Measurements from ENCODE around the gene ANO3. TPM values are rescaled to one million over a fixed set of nuclear protein-coding genes. Genes with fewer than 3 reads are reported as not detected.

Gene ANO3
- total RNA-seq, 1 experiment from 2014 or later: not detected

DNA sequence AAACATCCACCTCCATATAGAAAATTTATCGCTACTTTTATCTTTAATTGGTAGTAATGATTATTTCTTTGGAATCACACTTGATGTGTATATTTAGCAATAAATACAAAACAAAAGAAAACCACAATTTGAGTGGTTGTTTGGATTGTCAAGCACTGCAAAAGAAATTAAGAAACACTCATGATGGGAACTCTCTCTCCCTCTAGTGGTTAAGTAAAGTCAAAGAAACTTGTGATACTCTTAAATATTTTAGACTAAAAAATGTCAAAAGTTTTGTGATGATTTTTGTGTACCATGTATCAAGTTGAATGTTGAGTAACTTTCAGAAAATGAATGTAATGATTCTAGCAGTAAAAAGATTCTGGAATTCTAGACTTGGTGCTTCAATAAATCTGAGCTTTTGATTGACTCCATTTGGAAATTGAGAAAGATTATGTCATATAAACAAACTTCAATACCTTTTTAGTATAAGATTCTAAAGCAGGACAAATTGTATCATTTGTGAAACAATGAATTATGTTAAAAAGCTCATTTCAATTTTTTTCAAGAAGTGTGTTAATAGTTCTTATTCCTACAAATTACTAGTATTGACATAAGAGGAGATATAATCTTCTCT is 219.4 kb downstream of the ANO3 start:
- DNase-seq (ENCODE audit: low read depth): peak; percentile 2
- in situ Hi-C loops (cut with HindIII; ENCODE audit: low pct_unique_long_range_greater_than_20kb, low sequenced_read_pairs): no loop called here

GRCh38 chr11:26553182-26553581 is 221.3 kb downstream of the ANO3 start:
- no peak for DNase-seq (ENCODE audit: low read depth)
- in situ Hi-C loops (cut with HindIII; ENCODE audit: low pct_unique_long_range_greater_than_20kb, low sequenced_read_pairs): no loop called here

DNA sequence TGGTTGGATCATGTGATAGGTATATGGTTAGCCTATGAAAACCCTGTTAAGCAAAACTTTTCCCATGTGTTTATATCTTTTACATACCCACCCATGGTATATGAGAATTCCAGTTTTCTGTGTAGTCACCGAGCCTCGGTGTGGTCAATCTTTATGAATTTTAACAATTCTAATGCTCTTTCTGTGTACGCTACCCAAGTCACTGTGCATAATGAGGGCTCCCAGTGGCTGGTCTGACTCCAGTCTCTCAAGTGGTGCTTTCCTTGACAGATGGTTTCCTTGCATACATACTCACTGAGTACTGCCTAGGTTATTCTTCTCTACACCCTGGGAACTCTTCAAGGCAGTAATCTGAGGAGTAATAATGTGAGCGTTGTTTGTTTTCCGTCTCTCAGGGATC is 222.5 kb downstream of the ANO3 start:
- in situ Hi-C loops (cut with HindIII; ENCODE audit: low pct_unique_long_range_greater_than_20kb, low sequenced_read_pairs): no loop called here
- DNase-seq (ENCODE audit: low read depth): no peak

GRCh38 chr11:26556582-26556981 is 224.7 kb downstream of the ANO3 start:
- DNase-seq (ENCODE audit: low read depth): no peak

DNA sequence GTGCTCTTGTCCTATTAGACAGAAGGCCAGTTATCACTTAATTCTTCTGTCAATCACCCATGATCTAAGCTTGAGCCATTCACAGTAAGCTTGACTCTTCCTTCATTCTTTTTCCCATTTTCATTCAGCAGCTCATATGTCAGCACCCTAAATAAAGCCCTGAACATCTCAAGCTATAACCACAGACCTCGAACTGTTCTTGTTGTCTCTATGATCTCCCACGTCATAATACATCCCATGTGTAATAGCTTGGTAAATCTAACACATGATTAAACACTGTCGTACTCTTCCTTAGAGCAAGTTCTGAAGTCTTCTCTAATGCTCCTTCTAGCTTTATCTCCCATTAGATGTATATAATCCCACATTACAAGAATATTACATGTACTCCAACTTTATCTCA is 225.7 kb downstream of the ANO3 start:
- in situ Hi-C loops (cut with HindIII; ENCODE audit: low pct_unique_long_range_greater_than_20kb, low sequenced_read_pairs): no loop called here
- no peak for DNase-seq (ENCODE audit: low read depth)

More at GRCh38 chr11:26556582-26556981, 224.7 kb downstream of the ANO3 start:
- in situ Hi-C loops (cut with HindIII; ENCODE audit: low pct_unique_long_range_greater_than_20kb, low sequenced_read_pairs): no loop called here

- DNase-seq (ENCODE audit: low read depth): no peak
- in situ Hi-C loops (cut with HindIII; ENCODE audit: low pct_unique_long_range_greater_than_20kb, low sequenced_read_pairs): no loop called here
Measured at GRCh38 chr11:26558190-26558589, 226.3 kb downstream of the ANO3 start.

DNA sequence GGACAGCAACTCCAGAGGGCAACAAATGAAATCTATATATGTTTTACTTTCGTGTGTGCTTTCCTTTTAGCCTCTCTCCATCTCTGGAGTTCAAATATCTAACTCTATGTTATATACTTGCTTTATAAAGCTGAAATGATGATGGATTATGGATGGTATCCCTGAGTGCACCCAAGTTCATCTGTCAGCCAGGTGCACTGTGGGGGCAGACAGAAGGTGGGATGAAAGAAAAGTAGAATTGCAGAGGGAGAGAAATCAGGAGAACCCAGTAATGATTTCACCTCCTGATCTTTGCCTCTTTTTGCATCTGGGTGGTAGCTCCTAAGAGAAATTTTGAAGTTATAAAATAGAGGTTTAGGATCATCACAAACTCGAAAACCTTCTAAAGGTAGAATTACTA is 237.7 kb downstream of the ANO3 start:
- DNase-seq (ENCODE audit: low read depth): no peak
- in situ Hi-C loops (cut with HindIII; ENCODE audit: low pct_unique_long_range_greater_than_20kb, low sequenced_read_pairs): no loop called here

- in situ Hi-C loops (cut with HindIII; ENCODE audit: low pct_unique_long_range_greater_than_20kb, low sequenced_read_pairs): no loop called here
- no peak for DNase-seq (ENCODE audit: low read depth)
Measured at GRCh38 chr11:26571861-26572654, 240.1 kb downstream of the ANO3 start, which contains the start of gene MUC15. TSS of gene MUC15 (minus strand) at chr11:26572263. CDS start at chr11:26567094, 5,169 bp downstream.

- DNase-seq (ENCODE audit: low read depth): no peak
- in situ Hi-C loops (cut with HindIII; ENCODE audit: low pct_unique_long_range_greater_than_20kb, low sequenced_read_pairs): no loop called here
Measured at GRCh38 chr11:26572770-26573402, 241.0 kb downstream of the ANO3 start.

- in situ Hi-C loops (cut with HindIII; ENCODE audit: low pct_unique_long_range_greater_than_20kb, low sequenced_read_pairs): no loop called here
- no peak for DNase-seq (ENCODE audit: low read depth)
Measured at GRCh38 chr11:26573896-26574295, 242.0 kb downstream of the ANO3 start.

DNA sequence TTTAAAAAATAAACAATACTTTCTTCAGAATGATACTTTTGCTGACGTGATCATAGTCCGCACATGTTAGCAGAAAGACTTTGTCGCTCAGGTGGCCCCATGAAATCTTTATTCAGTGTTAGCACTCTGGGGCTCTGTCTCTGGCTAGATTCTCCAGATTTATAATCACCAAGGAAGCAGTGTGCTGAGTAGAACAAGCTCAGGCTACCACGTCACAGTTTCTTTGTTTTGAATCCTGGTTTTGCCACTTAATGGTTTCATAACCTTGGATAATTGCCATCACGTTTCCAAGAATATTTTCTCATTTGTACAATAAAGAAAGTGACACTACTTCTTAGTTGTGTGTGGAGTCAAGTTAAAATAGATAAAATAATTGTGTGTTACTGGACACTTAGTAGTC is 244.0 kb downstream of the ANO3 start:
- DNase-seq (ENCODE audit: low read depth): no peak

DNA sequence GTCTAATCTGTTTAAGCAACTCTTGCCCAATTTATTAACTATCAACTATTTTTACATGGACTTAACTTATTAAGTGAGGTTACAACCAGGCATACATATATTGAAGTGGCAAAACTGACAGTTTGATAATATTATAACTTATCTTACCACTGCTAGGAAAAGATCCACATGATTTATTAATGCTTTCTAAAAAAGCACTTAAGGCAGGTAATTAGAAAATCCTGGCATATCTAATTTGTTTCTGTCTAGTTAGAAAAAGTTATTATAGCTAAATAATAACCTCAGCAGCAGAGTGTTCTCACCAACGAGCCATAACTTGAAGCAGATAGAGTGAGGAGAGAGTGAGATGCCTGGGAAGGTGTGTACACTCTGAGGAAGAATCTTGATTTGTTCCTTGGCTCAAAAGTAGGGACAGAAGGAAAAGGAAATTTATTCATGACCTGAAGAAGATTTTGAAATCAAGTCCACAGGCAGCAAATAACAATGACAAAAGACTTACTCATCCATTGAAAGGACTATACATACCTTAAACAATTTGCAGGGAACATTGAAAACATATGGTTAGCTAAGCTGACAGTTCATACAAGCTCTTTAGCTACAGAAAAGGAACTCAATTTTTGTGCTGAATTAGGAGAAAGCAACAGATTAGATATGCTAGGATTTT is 247.2 kb downstream of the ANO3 start:
- in situ Hi-C loops (cut with HindIII; ENCODE audit: low pct_unique_long_range_greater_than_20kb, low sequenced_read_pairs): no loop called here
- no peak for DNase-seq (ENCODE audit: low read depth)

More for the DNA sequence above, 244.0 kb downstream of the ANO3 start:
- in situ Hi-C loops (cut with HindIII; ENCODE audit: low pct_unique_long_range_greater_than_20kb, low sequenced_read_pairs): no loop called here

DNA sequence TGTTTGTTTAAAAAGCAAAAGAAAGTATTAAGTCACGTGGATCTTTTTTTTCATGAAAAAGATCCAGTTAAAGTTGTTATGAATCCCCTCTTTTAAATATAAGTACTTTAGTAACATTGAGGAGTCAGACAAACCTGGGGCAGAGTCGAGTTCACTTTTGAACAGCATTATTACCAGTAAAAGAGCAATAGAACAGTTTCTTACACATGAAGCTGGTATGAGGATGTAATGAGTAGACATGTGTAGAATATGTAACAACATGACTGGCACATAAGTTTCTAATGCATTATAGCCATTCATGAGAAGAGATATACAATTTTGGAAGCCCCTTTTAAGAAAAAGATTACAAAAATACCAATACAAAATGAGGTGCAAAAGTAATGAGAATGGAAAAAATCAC is 247.8 kb downstream of the ANO3 start:
- in situ Hi-C loops (cut with HindIII; ENCODE audit: low pct_unique_long_range_greater_than_20kb, low sequenced_read_pairs): no loop called here
- no peak for DNase-seq (ENCODE audit: low read depth)

DNA sequence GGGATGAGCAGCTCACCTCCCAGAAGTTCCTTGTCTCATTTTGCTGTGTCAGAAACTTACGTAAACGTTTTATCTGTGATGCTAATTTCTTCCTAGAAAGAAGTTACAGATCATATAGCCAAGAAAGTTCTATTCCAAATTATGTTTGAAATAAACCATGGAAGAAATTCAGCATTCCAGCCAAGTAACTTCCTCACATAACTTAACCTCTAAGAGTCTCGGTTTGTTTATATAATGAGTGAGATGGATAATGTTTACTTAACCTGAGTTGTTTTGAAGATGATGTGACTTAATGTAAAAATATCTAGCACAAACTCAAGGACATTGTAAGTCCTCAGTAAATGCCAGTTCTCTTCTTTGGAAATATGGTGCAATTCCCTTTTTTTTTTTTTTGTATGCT is 249.0 kb downstream of the ANO3 start:
- DNase-seq (ENCODE audit: low read depth): peak; percentile 19
- in situ Hi-C loops (cut with HindIII; ENCODE audit: low pct_unique_long_range_greater_than_20kb, low sequenced_read_pairs): no loop called here

DNA sequence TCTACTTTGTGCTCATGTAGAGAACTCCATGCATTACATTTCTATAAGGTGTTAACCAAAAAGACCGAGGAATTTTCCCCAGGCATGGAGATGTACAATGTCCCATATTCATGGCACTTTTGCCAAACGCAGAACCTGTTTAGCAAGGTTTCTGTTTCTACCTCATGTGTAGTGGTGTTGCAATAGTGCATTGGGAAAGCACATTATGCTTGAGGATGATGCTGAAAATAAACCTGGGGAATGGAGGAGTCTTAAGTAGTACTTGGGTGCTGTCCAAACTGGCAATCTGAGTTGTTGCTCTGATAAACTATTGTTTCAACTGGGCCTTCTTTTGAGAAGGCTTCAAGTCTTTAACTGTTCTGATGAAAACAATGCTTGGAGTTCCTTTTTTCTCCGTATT is 251.6 kb downstream of the ANO3 start:
- in situ Hi-C loops (cut with HindIII; ENCODE audit: low pct_unique_long_range_greater_than_20kb, low sequenced_read_pairs): no loop called here
- DNase-seq (ENCODE audit: low read depth): no peak

DNA sequence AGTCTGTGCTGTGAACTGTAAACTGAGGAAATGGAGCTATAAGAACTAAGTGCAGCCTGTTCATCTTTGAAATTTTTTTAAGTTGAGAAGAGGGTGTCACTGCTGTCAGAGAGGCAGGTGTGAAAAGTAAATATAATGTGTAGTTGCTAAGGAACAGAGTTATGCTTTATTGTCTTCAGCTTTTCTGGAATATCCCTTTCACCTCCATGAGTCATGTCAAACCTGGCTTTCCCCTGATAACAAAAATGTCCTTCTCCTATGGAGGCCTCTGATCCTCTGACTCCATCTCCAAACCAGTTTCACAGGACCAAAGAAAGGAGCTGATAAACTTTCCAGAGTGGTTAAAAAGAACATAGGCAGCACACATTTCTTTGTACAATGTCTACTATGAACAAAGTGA is 252.9 kb downstream of the ANO3 start:
- in situ Hi-C loops (cut with HindIII; ENCODE audit: low pct_unique_long_range_greater_than_20kb, low sequenced_read_pairs): no loop called here
- DNase-seq (ENCODE audit: low read depth): no peak

GRCh38 chr11:26587073-26587472 is 255.1 kb downstream of the ANO3 start:
- no peak for DNase-seq (ENCODE audit: low read depth)
- in situ Hi-C loops (cut with HindIII; ENCODE audit: low pct_unique_long_range_greater_than_20kb, low sequenced_read_pairs): no loop called here

DNA sequence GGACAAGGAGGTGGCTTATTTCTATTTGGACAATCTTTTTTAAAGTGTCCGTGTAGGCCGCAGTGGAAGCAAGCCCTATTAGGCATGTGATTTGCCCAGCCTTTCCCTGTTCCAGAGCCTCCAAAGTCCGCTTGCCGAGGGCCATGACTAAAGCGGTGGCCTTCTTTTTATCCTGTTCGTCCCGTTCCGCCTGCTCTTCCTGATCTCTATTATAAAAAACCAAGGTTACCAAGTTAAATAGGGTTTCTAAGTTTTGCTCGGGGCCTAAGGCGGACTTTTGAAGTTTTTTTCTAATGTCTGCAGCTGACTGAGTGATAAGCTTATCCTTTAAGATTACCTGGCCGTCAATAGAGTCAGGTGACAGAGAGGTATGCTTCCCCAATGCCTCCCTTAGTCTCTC is 261.8 kb downstream of the ANO3 start:
- in situ Hi-C loops (cut with HindIII; ENCODE audit: low pct_unique_long_range_greater_than_20kb, low sequenced_read_pairs): no loop called here
- no peak for DNase-seq (ENCODE audit: low read depth)

All from Caki2 (cell line).